Measurements from ENCODE around the gene QPCT.

- no peak for TF ChIP-seq CTCF (IDR thresholded peaks at IDR 0.05)
- no peak for TF ChIP-seq POLR2A (IDR thresholded peaks at IDR 0.05)
Measured at GRCh38 chr2:37337620-37338280, 6.7 kb upstream of the QPCT start.
